Erythroblast (primary cell): ENCODE results near the gene SERHL2.

Source experiments
- GATA1 ChIP-seq: IDR thresholded peaks from 2 replicates; pipeline ENCODE4 v1.6.1; 2011; ENCODE audit warnings: low read depth, mild to moderate bottlenecking, control low read depth, low read length, moderate library complexity
- POLR2A ChIP-seq: IDR thresholded peaks from 2 replicates; pipeline ENCODE4 v1.6.1; 2011; ENCODE audit warnings: mild to moderate bottlenecking, low read length

DNA sequence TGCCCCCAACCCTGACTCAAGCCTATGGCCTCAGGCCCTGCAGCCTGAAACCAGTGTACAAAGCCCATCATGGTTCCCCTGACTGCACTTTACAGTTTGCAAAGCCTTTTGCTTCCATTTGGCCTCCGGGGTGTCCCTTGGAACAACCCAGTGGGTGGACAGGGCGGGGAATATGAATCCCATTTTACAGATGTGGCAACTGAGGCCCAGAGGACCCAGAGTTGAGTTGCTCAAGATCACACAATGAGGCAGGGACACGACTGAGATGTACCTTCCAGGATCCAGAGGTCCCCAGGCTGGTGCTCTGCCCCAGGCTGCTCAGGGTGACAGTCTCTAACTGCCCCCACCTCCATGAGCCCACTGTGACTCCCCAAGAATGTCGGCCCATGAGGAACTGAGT lies 66.3 kb downstream of the SERHL2 start:
- TF ChIP-seq POLR2A, result no peak
- TF ChIP-seq GATA1, result no peak
